MM.1S (cell line): ENCODE measurements around the gene LYPLA2.

Experiments
- DNase-seq: peaks from one replicate; pipeline ENCODE4 v3.0.0-alpha.2; 2015
- H2AFZ ChIP-seq: fragments of 300-600 bp; sonication (generic); 2 replicates; pipeline ENCODE4 v1.6.0; 2016; ENCODE audit warnings: antibody characterized with exemption, low read length
- H3F3A ChIP-seq: fragments of 300-600 bp; sonication (generic); 2 replicates; pipeline ENCODE4 v1.6.1; 2016; ENCODE audit warnings: mild to moderate bottlenecking, antibody characterized with exemption, low read length, moderate library complexity, mixed read lengths; ENCODE audit not compliant: insufficient read depth
- H3K27ac ChIP-seq: fragments of 300-600 bp; sonication (generic); 2 replicates; pipeline ENCODE4 v1.5.1; 2016; ENCODE audit warnings: mild to moderate bottlenecking, low read length
- H3K27me3 ChIP-seq: fragments of 300-600 bp; sonication (generic); replicated peaks from 2 replicates; pipeline ENCODE4 v1.6.0; 2016; ENCODE audit warnings: low read length; ENCODE audit not compliant: insufficient read depth
- H3K36me3 ChIP-seq: fragments of 300-600 bp; sonication (generic); replicated peaks from 2 replicates; pipeline ENCODE4 v1.6.1; 2016; ENCODE audit warnings: mild to moderate bottlenecking, low read length, mixed read lengths; ENCODE audit not compliant: insufficient read depth
- H3K4me1 ChIP-seq: fragments of 300-600 bp; sonication (generic); 2 replicates; pipeline ENCODE4 v1.6.1; 2016; ENCODE audit warnings: low read length, mixed read lengths
- H3K4me2 ChIP-seq: fragments of 300-600 bp; sonication (generic); 2 replicates; pipeline ENCODE4 v1.6.0; 2016; ENCODE audit warnings: low read depth, low read length
- H3K4me3 ChIP-seq: fragments of 300-600 bp; sonication (generic); 2 replicates; pipeline ENCODE4 v1.5.1; 2016; ENCODE audit warnings: low read length, mixed read lengths
- H3K79me2 ChIP-seq: fragments of 300-600 bp; sonication (generic); 2 replicates; pipeline ENCODE4 v1.6.1; 2016; ENCODE audit warnings: mixed run types, low read length, mixed read lengths
- H3K9ac ChIP-seq: fragments of 300-600 bp; sonication (generic); 2 replicates; pipeline ENCODE4 v1.6.1; 2016; ENCODE audit warnings: low read length, mixed read lengths
- H3K9me2 ChIP-seq: fragments of 300-600 bp; sonication (generic); replicated peaks from 2 replicates; pipeline ENCODE4 v1.6.1; 2016; ENCODE audit warnings: mild to moderate bottlenecking, low read length, mixed read lengths; ENCODE audit not compliant: insufficient read depth
- H3K9me3 ChIP-seq: fragments of 300-600 bp; sonication (generic); replicated peaks from 2 replicates; pipeline ENCODE4 v1.6.1; 2016; ENCODE audit warnings: mild to moderate bottlenecking, low read length, mixed read lengths; ENCODE audit not compliant: insufficient read depth
- H4K20me1 ChIP-seq: fragments of 300-600 bp; sonication (generic); 2 replicates; pipeline ENCODE4 v1.6.1; 2016; ENCODE audit warnings: mild to moderate bottlenecking, low read length, moderate library complexity, mixed read lengths; ENCODE audit not compliant: insufficient read depth
- EZH2 ChIP-seq: fragments of 300-600 bp; sonication (generic); optimal IDR thresholded peaks from 2 replicates; pipeline ENCODE3; 2017; ENCODE audit warnings: low read depth, mild to moderate bottlenecking, antibody characterized with exemption, low read length, mixed read lengths
- EZH2phosphoT487 ChIP-seq: fragments of 300-600 bp; sonication (generic); IDR thresholded peaks from 2 replicates; pipeline ENCODE4 v1.6.1; 2018; ENCODE audit warnings: antibody characterized with exemption, low read length
- TF ChIP-seq, protein P1 (sequence below): fragments of 300-600 bp; sonication (generic); IDR thresholded peaks from 2 replicates; pipeline ENCODE4 v1.5.1; 2016; ENCODE audit warnings: antibody characterized with exemption, low read length, mixed read lengths

LYPLA2 gene

GRCh38 chr1:23836037-23836436, 45.1 kb downstream of the LYPLA2 start:
- no peak overlapping the region for H3K9ac ChIP-seq
- no peak overlapping the region for H3K4me2 ChIP-seq
- H3F3A ChIP-seq, result no peaks in the 10 kb centered on the region
- H4K20me1 ChIP-seq, result no peaks in the 10 kb centered on the region
- H3K9me2 ChIP-seq, result no peaks in the 10 kb centered on the region
- H3K4me1 ChIP-seq, result no peaks in the 10 kb centered on the region
- DNase-seq, result no peak
- H3K4me3 ChIP-seq, result no peak overlapping the region
- H3K9me3 ChIP-seq, result no peaks in the 10 kb centered on the region
- H3K79me2 ChIP-seq, result no peaks in the 10 kb centered on the region
- H3K27me3 ChIP-seq, result peaks cover 16% of the 10 kb centered on the region
- no peak overlapping the region for H2AFZ ChIP-seq
- TF ChIP-seq EZH2 (no peak), EZH2phosphoT487 (no peak)
- TF ChIP-seq, protein P1, sequence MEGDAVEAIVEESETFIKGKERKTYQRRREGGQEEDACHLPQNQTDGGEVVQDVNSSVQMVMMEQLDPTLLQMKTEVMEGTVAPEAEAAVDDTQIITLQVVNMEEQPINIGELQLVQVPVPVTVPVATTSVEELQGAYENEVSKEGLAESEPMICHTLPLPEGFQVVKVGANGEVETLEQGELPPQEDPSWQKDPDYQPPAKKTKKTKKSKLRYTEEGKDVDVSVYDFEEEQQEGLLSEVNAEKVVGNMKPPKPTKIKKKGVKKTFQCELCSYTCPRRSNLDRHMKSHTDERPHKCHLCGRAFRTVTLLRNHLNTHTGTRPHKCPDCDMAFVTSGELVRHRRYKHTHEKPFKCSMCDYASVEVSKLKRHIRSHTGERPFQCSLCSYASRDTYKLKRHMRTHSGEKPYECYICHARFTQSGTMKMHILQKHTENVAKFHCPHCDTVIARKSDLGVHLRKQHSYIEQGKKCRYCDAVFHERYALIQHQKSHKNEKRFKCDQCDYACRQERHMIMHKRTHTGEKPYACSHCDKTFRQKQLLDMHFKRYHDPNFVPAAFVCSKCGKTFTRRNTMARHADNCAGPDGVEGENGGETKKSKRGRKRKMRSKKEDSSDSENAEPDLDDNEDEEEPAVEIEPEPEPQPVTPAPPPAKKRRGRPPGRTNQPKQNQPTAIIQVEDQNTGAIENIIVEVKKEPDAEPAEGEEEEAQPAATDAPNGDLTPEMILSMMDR, result no peak
- H3K27ac ChIP-seq, result no peak overlapping the region
- H3K36me3 ChIP-seq, result no peaks in the 10 kb centered on the region

DNA sequence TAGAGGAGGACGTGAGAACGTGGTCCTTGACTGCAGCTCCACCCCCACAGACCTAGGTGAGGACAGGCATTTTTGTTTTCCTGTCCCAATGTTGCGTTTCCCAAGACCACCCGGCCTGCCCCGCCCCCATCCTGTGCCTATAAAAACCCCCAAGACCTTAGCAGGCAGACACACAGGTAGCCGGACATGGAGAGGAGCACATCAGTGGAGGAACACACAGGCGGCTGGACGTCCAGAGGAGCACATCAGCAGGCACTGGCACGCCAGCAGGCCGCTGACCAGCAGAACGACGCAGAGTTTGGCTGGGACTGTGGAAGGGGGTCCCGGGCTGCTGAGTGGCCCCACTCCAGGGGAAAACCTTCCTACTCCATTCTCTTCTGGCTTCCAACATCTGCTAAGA, 47.0 kb downstream of the LYPLA2 start:
- Histone ChIP-seq H2AFZ (peak overlapping the region; percentile 47; the same call in 1 of the 2 replicates), H3K9me3 (no peaks in the 10 kb centered on the region), H3K9ac (no peak overlapping the region), H3K4me1 (no peaks in the 10 kb centered on the region), H4K20me1 (no peaks in the 10 kb centered on the region), H3K9me2 (no peaks in the 10 kb centered on the region), H3K36me3 (no peaks in the 10 kb centered on the region), H3K27me3 (peaks cover 16% of the 10 kb centered on the region), H3K27ac (no peak overlapping the region), H3K79me2 (no peaks in the 10 kb centered on the region), H3K4me2 (peak overlapping the region; percentile 83; the same call in 1 of the 2 replicates), H3F3A (no peaks in the 10 kb centered on the region), H3K4me3 (peak overlapping the region; percentile 39)
- DNase-seq, result no peak
- TF ChIP-seq EZH2phosphoT487 (no peak), EZH2 (no peak)
- TF ChIP-seq, protein P1, result no peak

- H2AFZ ChIP-seq, result peak overlapping the region; percentile 47; the same call in 1 of the 2 replicates
- no peaks in the 10 kb centered on the region for H3K36me3 ChIP-seq
- H3K27ac ChIP-seq, result no peak overlapping the region
- no peaks in the 10 kb centered on the region for H3K9me2 ChIP-seq
- no peaks in the 10 kb centered on the region for H3F3A ChIP-seq
- peaks cover 16% of the 10 kb centered on the region for H3K27me3 ChIP-seq
- no peaks in the 10 kb centered on the region for H3K79me2 ChIP-seq
- no peaks in the 10 kb centered on the region for H4K20me1 ChIP-seq
- DNase-seq, result peak; percentile 52
- no peak overlapping the region for H3K9ac ChIP-seq
- H3K4me2 ChIP-seq, result peak overlapping the region; percentile 83
- H3K4me3 ChIP-seq, result peak overlapping the region; percentile 39
- TF ChIP-seq, protein P1, result no peak
- TF ChIP-seq EZH2phosphoT487 (no peak), EZH2 (no peak)
- H3K9me3 ChIP-seq, result no peaks in the 10 kb centered on the region
- H3K4me1 ChIP-seq, result no peaks in the 10 kb centered on the region
These were observed 47.5 kb downstream of the LYPLA2 start for GRCh38 chr1:23838401-23838866.
